Activated CD4-positive, alpha-beta T cell treated with anti-CD3 and anti-CD28 coated beads, Interleukin-2, amount 10 ng/mL, durations not matched to agents 24 days and 14 days (primary cell): ENCODE data around the gene LBHD1. TPM values are rescaled to one million over a fixed set of nuclear protein-coding genes. Genes with fewer than 3 reads are reported as not detected.
A peak's percentile ranks its signal among the peaks of the same experiment; 100 is the strongest.

Experiments
- DNase-seq: peaks from one replicate; pipeline ENCODE4 v3.0.0; 2022
- H3K27ac Mint-ChIP-seq: one replicate; pipeline ENCODE4 v1.8.0; 2022; ENCODE audit warnings: mild to moderate bottlenecking, mixed read lengths
- H3K27me3 Mint-ChIP-seq: one replicate; pipeline ENCODE4 v1.8.0; 2022; ENCODE audit warnings: mixed read lengths
- H3K36me3 Mint-ChIP-seq: one replicate; pipeline ENCODE4 v1.8.0; 2022; ENCODE audit warnings: low read depth, mild to moderate bottlenecking, mixed read lengths
- H3K4me1 Mint-ChIP-seq: one replicate; pipeline ENCODE4 v1.8.0; 2021; ENCODE audit warnings: mixed read lengths
- H3K4me3 Mint-ChIP-seq: one replicate; pipeline ENCODE4 v1.8.0; 2022; ENCODE audit warnings: mild to moderate bottlenecking, moderate library complexity, mixed read lengths
- H3K9me3 Mint-ChIP-seq: one replicate; pipeline ENCODE4 v1.8.0; 2021; ENCODE audit warnings: mixed read lengths
- intact Hi-C: fragments of 100-400 bp; cut with micrococcal nuclease; formaldehyde crosslinking; loops from one replicate; pipeline ENCODE4 v1.15.1; 2023
- total RNA-seq: library from RNA; stranded (reverse); gene quantifications from 2 replicates; pipeline ENCODE4 v1.2.3, GENCODE V29; 2022

LBHD1 gene
- 21.5 and 23.0 TPM in 2 replicates for total RNA-seq

DNA sequence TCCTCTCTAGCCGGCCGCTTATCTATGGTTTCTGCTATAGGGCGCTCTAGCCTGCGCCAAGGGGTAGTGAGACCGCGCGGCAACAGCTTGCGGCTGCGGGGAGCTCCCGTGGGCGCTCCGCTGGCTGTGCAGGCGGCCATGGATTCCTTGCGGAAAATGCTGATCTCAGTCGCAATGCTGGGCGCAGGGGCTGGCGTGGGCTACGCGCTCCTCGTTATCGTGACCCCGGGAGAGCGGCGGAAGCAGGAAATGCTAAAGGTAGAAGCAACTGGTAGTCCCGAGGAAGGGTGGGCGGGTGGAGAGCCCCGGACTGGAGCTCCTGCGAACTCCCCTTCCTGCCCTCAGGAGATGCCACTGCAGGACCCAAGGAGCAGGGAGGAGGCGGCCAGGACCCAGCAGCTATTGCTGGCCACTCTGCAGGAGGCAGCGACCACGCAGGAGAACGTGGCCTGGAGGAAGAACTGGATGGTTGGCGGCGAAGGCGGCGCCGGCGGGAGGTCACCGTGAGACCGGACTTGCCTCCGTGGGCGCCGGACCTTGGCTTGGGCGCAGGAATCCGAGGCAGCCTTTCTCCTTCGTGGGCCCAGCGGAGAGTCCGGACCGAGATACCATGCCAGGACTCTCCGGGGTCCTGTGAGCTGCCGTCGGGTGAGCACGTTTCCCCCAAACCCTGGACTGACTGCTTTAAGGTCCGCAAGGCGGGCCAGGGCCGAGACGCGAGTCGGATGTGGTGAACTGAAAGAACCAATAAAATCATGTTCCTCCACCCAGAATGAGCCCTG lies at the start of gene LBHD1, which contains the start of gene UQCC3:
Gene LBHD1, minus strand, starts transcription at position 660 of the 782 bp plus-strand sequence. CDS start 2,236 bp downstream, outside the sequence.
Gene UQCC3, plus strand, starts transcription at position 66 of the 782 bp plus-strand sequence. Its CDS starts 73 bp downstream, at position 139.
- peaks cover 38% of the 10 kb centered on the region for H3K4me1 Mint-ChIP-seq
- H3K36me3 Mint-ChIP-seq = peaks cover 55% of the 10 kb centered on the region
- intact Hi-C loops = loop anchor here (1.0 to 10.0 kb wide), 7 partner anchors 8 to 1244 kb away; partner anchors contain the start of genes CPSF7, HNRNPUL2, INTS5 and SLC3A2
- peak; percentile 94 for DNase-seq
- peak within 1 kb of the TSS; percentile 92 for H3K27ac Mint-ChIP-seq
- H3K27me3 Mint-ChIP-seq = no peaks in the 10 kb centered on the region
- no peaks in the 10 kb centered on the region for H3K9me3 Mint-ChIP-seq
- peak within 1 kb of the TSS; percentile 88 for H3K4me3 Mint-ChIP-seq

DNA sequence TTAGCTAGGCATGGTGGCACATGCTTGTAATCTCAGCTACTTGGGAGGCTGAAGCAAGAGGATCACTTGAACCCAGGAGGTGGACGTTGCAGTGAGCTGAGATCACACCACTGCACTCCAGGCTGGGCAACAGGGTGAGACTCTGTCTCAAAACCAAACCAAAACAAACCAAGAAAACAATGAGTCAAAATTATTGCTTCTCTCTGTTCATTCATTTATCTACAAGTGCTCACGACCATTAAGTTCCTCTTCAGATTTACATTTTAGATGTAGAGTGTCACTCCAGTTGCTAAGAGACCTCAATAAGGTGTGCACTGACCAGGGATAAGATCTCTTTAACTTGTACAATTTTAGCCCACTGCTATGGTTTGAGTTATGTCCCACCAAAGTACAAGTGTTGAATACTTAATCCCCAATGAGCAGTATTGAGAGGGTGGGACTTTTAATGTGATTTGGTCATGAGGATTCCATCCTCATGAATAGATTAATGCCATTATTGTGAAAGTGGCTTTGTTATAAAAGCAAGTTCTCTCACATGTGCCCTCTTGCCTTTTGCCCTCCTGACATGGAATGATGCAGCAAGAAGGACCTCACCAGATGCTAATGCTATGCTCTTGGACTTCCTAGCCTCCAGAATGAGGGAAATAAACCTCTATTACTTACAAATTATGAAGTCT lies 47.4 kb upstream of the LBHD1 start:
- peaks cover 88% of the 10 kb centered on the region for H3K36me3 Mint-ChIP-seq
- H3K4me3 Mint-ChIP-seq = no peak overlapping the region
- H3K9me3 Mint-ChIP-seq = no peaks in the 10 kb centered on the region
- peaks cover 66% of the 10 kb centered on the region for H3K4me1 Mint-ChIP-seq
- intact Hi-C loops = no loop called here
- peak overlapping the region; percentile 37 for H3K27ac Mint-ChIP-seq
- no peaks in the 10 kb centered on the region for H3K27me3 Mint-ChIP-seq
- no peak for DNase-seq

DNA sequence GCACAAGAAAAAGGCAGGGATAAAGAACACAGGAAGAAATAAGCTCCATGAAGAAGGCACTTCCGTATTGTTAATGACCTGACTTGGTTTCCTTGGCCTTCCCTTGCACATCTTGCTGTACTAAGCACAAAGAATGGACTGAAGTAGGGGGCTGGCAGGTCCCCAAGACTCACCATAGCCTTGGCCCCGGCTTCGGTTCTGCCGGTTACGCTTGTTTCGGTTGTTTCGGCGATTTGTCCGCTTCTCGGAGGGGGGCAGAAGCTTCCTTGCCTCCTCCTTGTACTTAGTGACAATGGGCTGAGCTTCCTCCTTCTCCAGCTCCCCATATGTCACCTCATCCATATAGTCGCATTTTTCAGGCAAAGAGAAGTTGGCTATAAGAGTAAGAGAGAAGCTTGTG lies 44.7 kb upstream of the LBHD1 start:
- Mint-ChIP-seq H3K9me3 (no peaks in the 10 kb centered on the region), H3K4me1 (peaks cover 66% of the 10 kb centered on the region), H3K27ac (no peak overlapping the region), H3K4me3 (no peak overlapping the region), H3K27me3 (no peaks in the 10 kb centered on the region), H3K36me3 (peaks cover 84% of the 10 kb centered on the region)
- DNase-seq = no peak
- intact Hi-C loops = no loop called here

DNA sequence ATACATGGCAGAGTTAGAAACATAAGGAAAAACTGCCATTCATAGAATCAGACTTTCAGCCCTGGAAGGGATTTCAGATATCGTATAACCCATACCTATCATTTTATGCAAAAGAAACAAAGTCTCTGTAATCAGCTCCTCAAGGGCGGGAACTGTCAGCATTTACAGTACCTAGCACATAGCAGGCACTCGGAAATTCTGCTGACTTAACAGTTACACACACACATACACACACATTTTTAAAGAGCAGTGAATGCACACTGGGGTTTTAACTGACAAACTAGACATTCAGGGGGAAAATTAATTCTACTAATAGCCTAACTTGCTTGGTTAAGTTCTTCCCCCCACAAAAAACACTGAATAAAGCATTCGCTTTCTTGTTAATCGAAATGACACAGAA lies 44.1 kb upstream of the LBHD1 start:
- peaks cover 84% of the 10 kb centered on the region for H3K36me3 Mint-ChIP-seq
- no peak for DNase-seq
- intact Hi-C loops = no loop called here
- no peak overlapping the region for H3K4me3 Mint-ChIP-seq
- no peaks in the 10 kb centered on the region for H3K27me3 Mint-ChIP-seq
- peak overlapping the region; percentile 37 for H3K27ac Mint-ChIP-seq
- H3K9me3 Mint-ChIP-seq = no peaks in the 10 kb centered on the region
- peaks cover 62% of the 10 kb centered on the region for H3K4me1 Mint-ChIP-seq

DNA sequence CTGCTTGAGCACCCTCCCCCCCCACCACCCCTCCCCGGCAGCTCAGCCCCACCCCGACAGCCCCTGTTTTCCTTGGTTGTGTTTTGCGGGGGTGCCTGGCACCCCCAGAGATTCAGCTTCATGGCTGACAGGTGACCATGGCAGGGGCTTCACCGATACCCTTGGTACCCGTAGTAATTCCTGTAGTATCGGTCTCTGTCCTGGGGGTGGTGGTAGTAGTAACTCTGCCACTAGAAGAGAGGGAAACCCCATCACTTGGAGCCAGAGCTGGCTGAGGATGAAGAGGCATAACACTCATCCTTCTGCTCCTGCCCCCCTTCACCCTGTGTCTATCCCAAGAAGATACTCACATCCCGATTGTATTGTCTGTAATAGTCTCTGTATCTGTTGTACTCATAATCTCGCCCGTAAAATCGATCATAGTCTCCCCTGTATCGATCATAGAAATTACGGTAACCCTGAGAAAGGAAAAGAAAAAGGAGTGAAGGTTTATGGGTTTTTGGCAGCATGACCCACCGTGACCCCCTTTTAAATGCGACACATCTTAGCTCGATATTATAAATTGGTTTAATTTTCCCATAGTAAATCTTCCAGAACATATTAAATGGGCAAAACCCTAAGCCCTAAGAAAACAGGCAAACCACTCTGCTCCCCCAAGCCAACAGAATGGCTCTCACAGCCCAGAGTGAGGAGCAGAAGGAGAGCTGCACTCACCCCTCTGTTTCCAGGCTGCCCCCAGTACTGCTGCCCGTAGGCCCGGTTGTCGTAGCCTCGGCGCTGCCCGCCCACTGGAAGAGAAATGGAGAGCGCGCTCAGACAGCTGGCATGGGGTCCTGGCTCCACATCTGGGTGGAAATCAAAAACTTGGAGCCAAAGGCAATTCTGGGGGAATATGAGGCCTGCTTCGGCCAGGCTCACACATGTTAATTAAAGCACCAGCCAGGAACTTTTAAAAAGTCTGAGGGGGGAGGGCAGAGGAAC lies 43.4 kb upstream of the LBHD1 start:
- no peak for DNase-seq
- peaks cover 58% of the 10 kb centered on the region for H3K4me1 Mint-ChIP-seq
- peak overlapping the region; percentile 37 for H3K4me3 Mint-ChIP-seq
- H3K27me3 Mint-ChIP-seq = no peaks in the 10 kb centered on the region
- no peaks in the 10 kb centered on the region for H3K9me3 Mint-ChIP-seq
- H3K27ac Mint-ChIP-seq = peak overlapping the region; percentile 80
- peaks cover 85% of the 10 kb centered on the region for H3K36me3 Mint-ChIP-seq
- intact Hi-C loops = no loop called here

DNA sequence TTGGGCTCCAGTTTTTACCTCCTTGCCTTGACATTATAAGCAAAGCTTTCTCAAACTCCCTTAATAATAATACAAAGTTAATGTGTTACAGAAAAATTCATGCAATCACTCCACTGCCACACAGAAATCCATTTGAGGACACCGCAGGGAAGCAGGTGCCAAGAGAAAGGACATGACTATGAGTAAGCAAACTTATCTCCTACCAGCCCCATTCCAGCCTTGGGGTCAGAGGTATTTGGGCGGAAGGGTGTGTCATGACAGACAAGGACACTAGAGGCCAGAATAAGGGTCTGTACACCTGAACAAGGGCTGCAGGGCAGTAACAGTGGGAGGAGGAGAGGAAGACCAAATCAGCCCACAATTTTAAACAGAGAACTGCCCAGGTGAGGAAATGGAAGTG lies 41.3 kb upstream of the LBHD1 start:
- Mint-ChIP-seq H3K4me3 (peak overlapping the region; percentile 75), H3K27ac (peak overlapping the region; percentile 92), H3K9me3 (no peaks in the 10 kb centered on the region), H3K27me3 (no peaks in the 10 kb centered on the region), H3K36me3 (peaks cover 83% of the 10 kb centered on the region), H3K4me1 (peaks cover 62% of the 10 kb centered on the region)
- DNase-seq = peak; percentile 64
- intact Hi-C loops = no loop called here

DNA sequence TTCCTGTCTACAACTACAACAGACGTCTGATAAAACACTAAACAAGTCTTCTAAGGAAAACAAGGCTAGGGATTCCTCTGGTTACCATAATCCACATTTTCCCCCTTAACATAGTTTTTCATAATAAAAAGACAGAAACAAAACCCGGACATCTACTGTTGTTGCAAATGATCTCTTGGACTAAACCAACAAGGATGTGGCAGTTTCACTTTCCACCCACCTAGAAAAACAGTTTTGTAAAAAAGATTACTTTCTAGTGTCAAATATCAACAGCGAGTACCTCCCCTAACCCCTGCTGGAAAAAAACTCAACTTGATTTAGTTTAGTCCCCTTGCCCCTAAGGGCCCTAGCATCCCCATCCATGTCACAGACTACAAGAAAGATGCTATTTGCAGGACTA lies 40.8 kb upstream of the LBHD1 start:
- H3K27me3 Mint-ChIP-seq = no peaks in the 10 kb centered on the region
- peaks cover 62% of the 10 kb centered on the region for H3K4me1 Mint-ChIP-seq
- H3K36me3 Mint-ChIP-seq = peaks cover 79% of the 10 kb centered on the region
- no peaks in the 10 kb centered on the region for H3K9me3 Mint-ChIP-seq
- peak overlapping the region; percentile 75 for H3K4me3 Mint-ChIP-seq
- intact Hi-C loops = no loop called here
- DNase-seq = peak; percentile 74
- peak overlapping the region; percentile 92 for H3K27ac Mint-ChIP-seq

DNA sequence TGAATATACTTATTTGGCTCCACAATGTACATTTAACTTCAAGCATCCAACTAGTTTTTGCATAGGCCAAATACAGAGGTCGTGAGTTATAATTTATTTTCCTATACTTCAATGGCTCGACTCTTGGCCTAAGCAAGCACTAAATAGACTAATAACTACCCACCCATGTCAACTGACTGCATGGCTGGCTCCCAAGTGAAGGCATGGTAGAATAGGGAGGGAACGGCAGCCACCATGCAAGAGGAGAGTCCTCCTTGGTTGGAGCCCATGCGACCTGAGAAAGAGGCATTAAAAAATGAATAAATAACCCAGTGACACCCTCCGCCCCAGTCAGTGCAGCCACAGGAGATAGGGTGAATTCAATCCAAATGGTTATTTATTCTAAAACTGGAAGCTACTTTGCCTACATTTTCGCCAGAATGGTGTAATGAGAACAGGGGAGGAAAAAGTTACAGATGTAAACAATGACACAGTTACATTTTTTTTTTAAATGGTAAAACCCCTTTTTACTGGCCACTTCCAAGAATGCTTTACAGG lies 40.3 kb upstream of the LBHD1 start:
- H3K4me3 Mint-ChIP-seq = peak overlapping the region; percentile 75
- H3K27ac Mint-ChIP-seq = peak overlapping the region; percentile 92
- H3K36me3 Mint-ChIP-seq = peaks cover 74% of the 10 kb centered on the region
- DNase-seq = peak; percentile 65
- no peaks in the 10 kb centered on the region for H3K9me3 Mint-ChIP-seq
- H3K4me1 Mint-ChIP-seq = peaks cover 61% of the 10 kb centered on the region
- intact Hi-C loops = no loop called here
- no peaks in the 10 kb centered on the region for H3K27me3 Mint-ChIP-seq

DNA sequence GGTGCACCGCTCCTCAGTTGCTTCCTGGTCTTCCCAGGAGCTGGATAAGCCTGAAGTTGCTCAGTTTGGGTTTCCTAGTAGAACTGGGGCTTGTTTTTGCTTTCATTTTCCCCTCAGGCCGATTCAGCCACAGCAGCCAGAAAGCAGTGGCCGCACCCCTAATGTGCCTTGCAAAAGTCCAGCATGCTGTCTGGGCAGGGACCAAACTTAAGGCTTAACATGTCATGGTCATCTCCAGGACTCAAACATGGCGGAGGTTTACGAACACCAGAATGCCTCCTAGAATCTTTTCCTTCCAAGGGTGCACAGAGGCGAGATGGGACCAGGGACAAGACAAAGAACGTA lies 37.9 kb upstream of the LBHD1 start:
- Mint-ChIP-seq H3K27ac (peak overlapping the region; percentile 95), H3K4me3 (peak overlapping the region; percentile 91), H3K9me3 (no peaks in the 10 kb centered on the region), H3K27me3 (no peaks in the 10 kb centered on the region), H3K36me3 (peaks cover 56% of the 10 kb centered on the region), H3K4me1 (peaks cover 58% of the 10 kb centered on the region)
- peak; percentile 83 for DNase-seq
- intact Hi-C loops = no loop called here

DNA sequence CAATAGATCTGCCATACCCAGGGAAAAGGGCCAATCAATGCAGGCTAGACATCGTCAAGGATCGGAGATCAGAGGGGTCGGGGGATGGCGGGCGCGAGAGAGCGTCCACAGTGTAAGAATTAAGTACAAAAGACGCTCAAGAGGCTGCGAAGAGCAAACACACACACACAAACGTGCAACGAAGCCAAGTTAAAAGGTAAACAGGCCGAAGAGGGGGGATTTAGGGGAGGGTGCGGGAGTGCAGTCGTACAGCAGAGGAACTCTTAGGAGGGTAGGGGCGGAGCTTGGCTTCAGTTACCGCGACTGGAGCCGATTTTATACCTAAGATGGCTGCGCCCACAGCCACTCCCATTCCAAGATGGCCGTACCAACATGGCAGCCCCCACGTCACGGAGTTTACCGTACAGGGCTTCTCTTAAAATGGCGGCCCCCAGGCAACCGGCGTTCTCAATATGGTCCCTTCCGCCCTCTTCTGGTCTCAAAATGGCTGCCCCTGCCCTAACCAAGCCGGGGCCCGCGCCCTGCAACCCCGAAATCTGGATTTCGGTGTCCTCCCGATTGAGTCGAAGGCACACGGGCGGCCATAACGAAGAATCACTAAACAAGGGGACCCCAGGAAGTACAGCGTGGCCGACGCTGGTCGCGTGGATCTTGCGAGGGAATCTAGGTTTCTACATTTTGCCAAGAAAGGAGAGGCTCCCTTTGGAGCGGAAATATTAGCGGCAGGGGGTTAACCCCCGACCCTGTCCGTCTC lies 37.4 kb upstream of the LBHD1 start:
- Mint-ChIP-seq H3K4me3 (peak overlapping the region; percentile 91), H3K27ac (peak overlapping the region; percentile 95), H3K36me3 (peaks cover 53% of the 10 kb centered on the region)

DNA sequence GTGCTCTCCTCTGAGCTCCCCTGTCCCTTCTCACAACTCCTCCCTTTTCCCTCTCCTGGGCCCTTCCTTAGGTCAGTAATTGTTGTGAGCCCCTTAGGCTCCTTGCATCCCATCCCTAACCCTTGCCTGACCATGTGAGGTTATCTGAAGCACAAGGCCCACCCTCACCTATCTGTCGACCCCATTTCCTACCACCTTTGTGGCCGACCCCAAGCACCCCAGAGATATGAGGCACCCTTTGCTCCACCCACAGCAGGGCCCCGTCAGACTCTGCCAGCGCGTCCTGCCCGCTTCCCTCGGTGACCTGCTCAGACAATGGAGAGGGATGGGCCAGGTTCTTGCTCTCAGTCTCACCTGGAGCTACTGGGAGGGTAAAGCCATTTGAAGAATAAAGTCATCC lies 36.7 kb upstream of the LBHD1 start:
- peak; percentile 85 for DNase-seq
- Mint-ChIP-seq H3K27ac (peak overlapping the region; percentile 95), H3K36me3 (peaks cover 47% of the 10 kb centered on the region), H3K9me3 (no peaks in the 10 kb centered on the region), H3K4me3 (peak overlapping the region; percentile 91), H3K4me1 (peaks cover 50% of the 10 kb centered on the region), H3K27me3 (no peaks in the 10 kb centered on the region)
- intact Hi-C loops = loop anchor here (1.0 to 5.0 kb wide), 9 partner anchors 19 to 117 kb away; partner anchors contain the start of genes EML3, GANAB, HNRNPUL2 and LBHD1

More for the DNA sequence above, 37.4 kb upstream of the LBHD1 start:
- H3K9me3 Mint-ChIP-seq = no peaks in the 10 kb centered on the region
- peak; percentile 98 for DNase-seq
- no peaks in the 10 kb centered on the region for H3K27me3 Mint-ChIP-seq
- intact Hi-C loops = loop anchor here (1.0 to 5.0 kb wide), 9 partner anchors 18 to 118 kb away; partner anchors contain the start of genes EML3, GANAB, HNRNPUL2 and LBHD1
- H3K4me1 Mint-ChIP-seq = peaks cover 54% of the 10 kb centered on the region

DNA sequence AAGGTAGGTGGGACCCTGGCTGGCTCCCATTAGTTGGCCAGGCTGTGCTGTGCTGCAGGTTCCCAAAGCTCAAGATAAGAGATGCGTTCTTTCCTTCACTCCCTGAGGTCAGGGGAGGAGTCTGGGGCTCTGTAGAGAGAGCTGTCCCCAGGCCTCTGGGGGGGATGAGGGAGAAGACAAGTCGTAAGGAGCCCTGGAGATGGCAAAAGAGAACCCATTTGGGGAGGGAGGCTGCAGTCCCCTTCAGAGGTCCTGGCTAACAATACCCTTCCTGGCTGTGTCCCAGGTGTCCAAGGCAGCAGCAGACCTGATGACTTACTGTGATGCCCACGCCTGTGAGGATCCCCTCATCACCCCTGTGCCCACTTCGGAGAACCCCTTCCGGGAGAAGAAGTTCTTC lies 36.3 kb upstream of the LBHD1 start:
- peak overlapping the region; percentile 95 for H3K27ac Mint-ChIP-seq
- DNase-seq = no peak
- peaks cover 43% of the 10 kb centered on the region for H3K36me3 Mint-ChIP-seq
- H3K4me3 Mint-ChIP-seq = peak overlapping the region; percentile 91
- intact Hi-C loops = loop anchor here (2.0 to 5.0 kb wide), 4 partner anchors 36 to 96 kb away; partner anchors contain the start of genes EML3, LBHD1, ROM1 and TAF6L
- H3K4me1 Mint-ChIP-seq = peaks cover 46% of the 10 kb centered on the region
- H3K27me3 Mint-ChIP-seq = no peaks in the 10 kb centered on the region
- H3K9me3 Mint-ChIP-seq = no peaks in the 10 kb centered on the region
